Mesendoderm (in vitro differentiated cells): ENCODE results near the gene FAAP20.
A peak's percentile ranks its signal among the peaks of the same experiment; 100 is the strongest.

Source experiments
- DNase-seq: peaks from one replicate; pipeline ENCODE4 v3.0.0; 2013
- H2AK5ac ChIP-seq: 2 replicates; pipeline ENCODE4 v1.6.1; 2013; ENCODE audit warnings: low read length, inconsistent platforms
- H2BK120ac ChIP-seq: 2 replicates; pipeline ENCODE4 v1.6.1; 2013; ENCODE audit warnings: low read depth, mild to moderate bottlenecking, low read length, moderate library complexity, mixed read lengths
- H2BK15ac ChIP-seq: replicated peaks from 2 replicates; pipeline ENCODE4 v1.6.1; 2013; ENCODE audit warnings: low read depth, mild to moderate bottlenecking, moderate library complexity
- H2BK5ac ChIP-seq: 2 replicates; pipeline ENCODE4 v1.6.1; 2013; ENCODE audit warnings: low read length, inconsistent platforms
- H3K18ac ChIP-seq: 2 replicates; pipeline ENCODE4 v1.6.1; 2013; ENCODE audit warnings: mild to moderate bottlenecking, low read length, mixed read lengths
- H3K23ac ChIP-seq: one replicate; pipeline ENCODE4 v1.6.1; 2013; ENCODE audit warnings: low read length
- H3K27ac ChIP-seq: 2 replicates; pipeline ENCODE4 v1.5.1; 2013; ENCODE audit warnings: low read depth, mild to moderate bottlenecking, inconsistent platforms, low read length, moderate library complexity
- H3K27me3 ChIP-seq: 2 replicates; pipeline ENCODE4 v1.6.1; 2013; ENCODE audit warnings: low read length, control low read depth, mild to moderate bottlenecking, inconsistent platforms; ENCODE audit not compliant: insufficient read depth, poor library complexity
- H3K36me3 ChIP-seq: 2 replicates; pipeline ENCODE4 v1.6.1; 2013; ENCODE audit warnings: low read length, inconsistent platforms; ENCODE audit not compliant: control insufficient read depth, insufficient read depth
- H3K4ac ChIP-seq: one replicate; pipeline ENCODE4 v1.6.1; 2013; ENCODE audit warnings: low read depth, mild to moderate bottlenecking, low read length, moderate library complexity
- H3K4me1 ChIP-seq: 2 replicates; pipeline ENCODE4 v1.6.1; 2013; ENCODE audit warnings: low read depth, low read length, inconsistent platforms; ENCODE audit not compliant: control insufficient read depth
- H3K4me2 ChIP-seq: 2 replicates; pipeline ENCODE4 v1.6.1; 2013; ENCODE audit warnings: low read length
- H3K4me3 ChIP-seq: 2 replicates; pipeline ENCODE4 v1.5.1; 2013; ENCODE audit warnings: mild to moderate bottlenecking, low read length
- H3K56ac ChIP-seq: one replicate; pipeline ENCODE4 v1.6.1; 2013; ENCODE audit warnings: low read length
- H3K79me1 ChIP-seq: 2 replicates; pipeline ENCODE4 v1.6.1; 2013; ENCODE audit warnings: low read length, inconsistent platforms
- H3K79me2 ChIP-seq: 2 replicates; pipeline ENCODE4 v1.6.1; 2013; ENCODE audit warnings: mild to moderate bottlenecking, low read length; ENCODE audit not compliant: control insufficient read depth, insufficient read depth
- H3K9ac ChIP-seq: 2 replicates; pipeline ENCODE4 v1.6.1; 2013; ENCODE audit warnings: low read length, inconsistent platforms
- H4K5ac ChIP-seq: one replicate; pipeline ENCODE4 v1.6.1; 2013; ENCODE audit warnings: low read length
- H4K8ac ChIP-seq: one replicate; pipeline ENCODE4 v1.6.1; 2013; ENCODE audit warnings: low read depth, mild to moderate bottlenecking, control low read depth, low read length, moderate library complexity
- WGBS: extraction: QIAGEN DNeasy Blood & Tissue Kit; methylation state at CpG from one replicate; pipeline ENCODE4 v1.1.7; 2013; ENCODE audit warnings: low lambda C conversion rate, missing lambda C conversion rate; ENCODE audit not compliant: insufficient coverage; ENCODE audit errors: extremely low coverage; 5-methylcytosine and 5-hydroxymethylcytosine counted together

FAAP20 gene

DNA sequence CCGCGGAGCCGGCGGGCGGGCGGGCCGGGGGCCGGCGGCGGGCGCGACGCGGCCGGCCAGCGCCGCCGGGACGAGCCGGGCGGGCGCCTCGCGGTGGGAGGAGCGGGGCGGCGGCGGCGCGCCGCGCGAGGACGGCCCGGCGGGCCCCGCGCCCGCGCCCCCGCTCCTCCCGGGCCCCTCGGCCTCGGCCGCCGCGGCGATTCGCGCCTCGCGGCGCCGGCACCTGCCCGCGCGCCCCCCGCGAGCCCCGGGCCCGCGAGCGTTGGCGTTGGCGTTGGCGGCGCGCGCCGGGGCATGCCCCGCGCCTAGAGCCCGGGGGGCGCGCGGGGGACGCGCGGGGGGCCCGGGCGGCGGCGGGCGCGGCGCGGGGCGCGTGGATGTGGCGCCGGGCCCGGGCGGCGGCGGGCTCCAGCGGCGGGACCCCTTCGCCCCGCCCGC is 33.6 kb upstream of the FAAP20 start, which contains the start of gene SKI:
Gene SKI, plus strand, starts transcription at position 163 of the 438 bp plus-strand sequence. CDS start 448 bp downstream, outside the sequence.
- WGBS = no CpG with 5 or more reads among the region's 100 CpGs
- Histone ChIP-seq H3K79me2 (peaks cover 46% of the 10 kb centered on the region), H4K8ac (peak within 1 kb of the TSS; percentile 99)

DNA sequence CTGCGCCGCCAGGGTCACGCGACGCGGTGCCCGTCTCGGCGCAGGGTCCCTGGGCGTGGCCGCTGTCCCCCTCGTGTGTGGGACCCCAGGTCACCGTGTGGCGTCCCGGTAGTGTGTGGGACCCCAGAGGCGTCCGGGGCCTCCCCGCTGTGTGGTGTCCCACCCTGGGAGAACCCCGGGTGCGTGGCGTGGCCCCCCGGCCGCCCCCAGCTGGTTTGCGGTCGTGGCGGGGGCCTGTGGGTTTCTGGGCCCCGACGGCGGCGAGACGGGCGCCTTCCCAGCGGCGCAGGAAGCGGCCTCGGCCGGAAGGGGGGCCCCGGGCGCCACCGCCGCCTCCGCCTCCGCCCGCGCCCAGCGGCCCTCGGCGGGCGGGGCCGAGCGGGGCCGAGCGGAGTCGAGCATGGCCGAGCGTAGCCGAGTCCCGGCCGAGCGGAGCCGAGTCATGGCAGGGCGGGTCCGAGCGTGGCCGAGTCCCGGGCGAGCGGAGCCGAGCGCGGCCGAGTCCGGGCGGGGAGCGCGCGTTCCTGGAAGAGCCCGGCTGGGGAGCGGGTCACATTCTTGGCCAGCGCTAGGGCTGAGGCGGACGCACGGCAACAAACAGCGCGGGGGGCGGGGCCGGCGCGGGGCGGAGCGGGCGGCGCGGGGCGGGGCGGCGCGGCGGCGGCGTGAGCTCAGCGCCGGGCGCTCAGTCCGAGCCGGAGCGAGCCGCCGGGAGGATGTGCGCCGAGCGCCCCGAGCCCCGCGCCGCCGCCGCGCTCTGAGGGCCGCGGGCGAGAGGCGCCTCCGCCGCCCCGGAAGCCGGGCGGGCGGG is 33.0 kb upstream of the FAAP20 start:
- Histone ChIP-seq H3K27me3 (no peaks in the 10 kb centered on the region), H2BK5ac (peak overlapping the region; percentile 88), H3K4ac (peak overlapping the region; percentile 98), H2AK5ac (no peak overlapping the region), H3K79me1 (peaks cover 6% of the 10 kb centered on the region), H3K23ac (peak overlapping the region; percentile 97), H3K4me2 (peak overlapping the region; percentile 93), H3K4me3 (peak overlapping the region; percentile 56), H3K56ac (peak overlapping the region; percentile 98), H3K79me2 (peaks cover 40% of the 10 kb centered on the region), H4K8ac (peak overlapping the region; percentile 99), H3K9ac (peak overlapping the region; percentile 99), H3K4me1 (peaks cover 3% of the 10 kb centered on the region), H4K5ac (no peak overlapping the region), H3K27ac (peak overlapping the region; percentile 99), H2BK15ac (no peak overlapping the region), H3K18ac (peak overlapping the region; percentile 99), H2BK120ac (peak overlapping the region; percentile 54), H3K36me3 (no peaks in the 10 kb centered on the region)
- peak; percentile 98 for DNase-seq
- WGBS = no CpG with 5 or more reads among the region's 129 CpGs

More for the DNA sequence above, 33.6 kb upstream of the FAAP20 start, which contains the start of gene SKI:
- H2BK5ac ChIP-seq = peak within 1 kb of the TSS; percentile 88
- no peak for DNase-seq
- no peaks in the 10 kb centered on the region for H3K36me3 ChIP-seq
- H3K9ac ChIP-seq = peak within 1 kb of the TSS; percentile 99
- no peak within 1 kb of the TSS for H2BK15ac ChIP-seq
- H2AK5ac ChIP-seq = peak within 1 kb of the TSS; percentile 45
- peak within 1 kb of the TSS; percentile 99 for H3K27ac ChIP-seq
- H3K23ac ChIP-seq = peak within 1 kb of the TSS; percentile 100
- H3K4me2 ChIP-seq = peak within 1 kb of the TSS; percentile 96
- H4K5ac ChIP-seq = no peak within 1 kb of the TSS
- H3K4me3 ChIP-seq = peak within 1 kb of the TSS; percentile 93
- peaks cover 3% of the 10 kb centered on the region for H3K4me1 ChIP-seq
- H2BK120ac ChIP-seq = peak within 1 kb of the TSS; percentile 54
- peak within 1 kb of the TSS; percentile 98 for H3K4ac ChIP-seq
- H3K56ac ChIP-seq = peak within 1 kb of the TSS; percentile 98
- H3K27me3 ChIP-seq = no peaks in the 10 kb centered on the region
- H3K79me1 ChIP-seq = peaks cover 6% of the 10 kb centered on the region
- peak within 1 kb of the TSS; percentile 99 for H3K18ac ChIP-seq

DNA sequence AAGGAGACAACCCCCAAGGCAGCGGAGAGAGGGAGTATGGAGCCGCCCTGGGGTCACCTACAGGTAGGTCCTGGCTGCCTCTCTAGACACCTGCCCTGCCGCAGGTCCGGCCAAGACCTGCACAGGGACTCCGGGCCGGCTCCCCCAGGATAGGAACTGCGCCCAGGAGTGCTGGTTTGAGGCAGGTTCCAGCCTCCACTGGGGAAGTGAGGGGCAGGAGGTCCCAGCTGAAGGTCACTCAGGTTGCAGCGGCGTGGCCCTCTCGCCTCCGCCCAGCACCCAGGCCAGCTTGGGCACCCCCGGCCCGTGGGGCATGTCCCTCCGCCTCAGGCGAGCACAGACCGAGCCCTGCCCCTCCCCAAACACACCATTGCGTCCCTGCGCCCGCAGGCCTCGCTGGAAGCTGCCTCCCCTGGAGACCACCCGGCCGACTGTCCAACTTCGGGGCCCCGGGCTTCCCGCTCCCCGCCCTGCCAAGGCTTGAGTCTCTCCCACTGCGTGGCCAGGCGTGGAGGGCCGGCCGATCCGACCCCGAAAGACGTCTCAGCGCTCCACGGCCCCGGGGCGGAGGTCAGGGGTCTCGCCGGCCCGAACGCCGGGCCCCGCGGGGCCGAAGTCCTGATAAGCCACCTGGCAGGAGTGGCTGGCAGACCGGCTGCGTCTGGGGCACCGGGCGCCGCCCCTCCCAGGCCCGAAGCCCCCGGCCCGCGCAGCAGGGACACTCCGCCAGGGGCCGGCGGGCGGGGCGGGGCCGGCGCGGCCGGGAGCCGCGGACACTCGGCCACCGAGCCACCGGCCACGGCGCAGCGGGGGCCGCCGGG is 32.2 kb upstream of the FAAP20 start:
- H3K56ac ChIP-seq = peak overlapping the region; percentile 98
- peaks cover 2% of the 10 kb centered on the region for H3K4me1 ChIP-seq
- peak overlapping the region; percentile 99 for H3K27ac ChIP-seq
- H2BK120ac ChIP-seq = peak overlapping the region; percentile 54
- H3K4me3 ChIP-seq = peak overlapping the region; percentile 56
- H3K18ac ChIP-seq = peak overlapping the region; percentile 99
- no CpG with 5 or more reads among the region's 73 CpGs for WGBS
- H3K9ac ChIP-seq = peak overlapping the region; percentile 99
- peaks cover 32% of the 10 kb centered on the region for H3K79me2 ChIP-seq
- H2BK5ac ChIP-seq = peak overlapping the region; percentile 88
- peak overlapping the region; percentile 99 for H4K8ac ChIP-seq
- H2BK15ac ChIP-seq = no peak overlapping the region
- peaks cover 5% of the 10 kb centered on the region for H3K79me1 ChIP-seq
- H3K4me2 ChIP-seq = peak overlapping the region; percentile 93
- no peak overlapping the region for H2AK5ac ChIP-seq
- no peaks in the 10 kb centered on the region for H3K27me3 ChIP-seq
- H4K5ac ChIP-seq = no peak overlapping the region
- no peak for DNase-seq
- H3K23ac ChIP-seq = peak overlapping the region; percentile 97
- peak overlapping the region; percentile 98 for H3K4ac ChIP-seq
- H3K36me3 ChIP-seq = no peaks in the 10 kb centered on the region

DNA sequence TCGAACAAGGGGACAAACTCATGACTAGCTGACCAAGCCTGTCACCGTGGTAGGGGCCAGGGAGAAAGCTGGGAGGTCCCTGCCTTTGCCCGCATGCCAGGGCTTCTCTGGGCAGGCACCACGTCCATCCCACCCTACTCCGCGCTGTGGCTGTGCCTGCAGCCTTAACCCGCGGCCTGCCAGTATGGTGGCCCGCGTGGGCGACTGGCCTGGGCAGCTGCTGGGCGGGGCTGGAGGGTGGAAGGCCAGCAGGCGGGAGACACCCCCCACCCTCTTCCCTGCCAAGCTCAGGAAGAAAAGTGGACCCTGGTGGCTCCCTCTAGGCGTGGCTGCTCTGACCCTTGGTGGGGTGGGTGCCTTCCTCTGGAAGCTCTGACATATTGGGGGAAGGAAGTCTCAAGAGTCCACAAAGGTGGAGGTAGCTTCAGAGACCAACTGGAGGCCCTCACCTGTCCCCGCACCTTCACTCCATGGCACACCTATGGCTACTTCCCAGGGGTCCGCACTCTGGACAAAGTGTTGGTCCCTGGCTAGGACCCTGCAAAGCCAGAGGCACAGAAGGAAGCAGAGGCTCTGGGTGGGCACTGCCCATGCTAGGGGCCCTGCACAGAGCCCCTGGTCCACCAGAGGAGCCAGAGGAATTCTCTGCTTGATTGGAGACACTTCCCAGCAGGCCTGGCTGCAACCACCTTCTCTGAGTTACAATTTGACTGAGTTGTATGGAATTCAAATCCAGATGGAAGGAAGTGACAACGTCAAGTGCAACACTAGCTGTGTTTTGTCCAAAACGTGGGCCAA is 30.3 kb upstream of the FAAP20 start:
- no peak for DNase-seq
- H3K27me3 ChIP-seq = no peaks in the 10 kb centered on the region
- H3K23ac ChIP-seq = no peak overlapping the region
- no peak overlapping the region for H4K5ac ChIP-seq
- H3K36me3 ChIP-seq = no peaks in the 10 kb centered on the region
- H4K8ac ChIP-seq = no peak overlapping the region
- H3K18ac ChIP-seq = no peak overlapping the region
- WGBS = no CpG with 5 or more reads among the region's 18 CpGs
- no peak overlapping the region for H3K9ac ChIP-seq
- H2BK5ac ChIP-seq = no peak overlapping the region
- H3K4ac ChIP-seq = no peak overlapping the region
- no peak overlapping the region for H3K56ac ChIP-seq
- peaks cover 12% of the 10 kb centered on the region for H3K79me2 ChIP-seq
- H3K4me2 ChIP-seq = no peak overlapping the region
- no peak overlapping the region for H3K4me3 ChIP-seq
- H3K4me1 ChIP-seq = no peaks in the 10 kb centered on the region
- H2BK15ac ChIP-seq = no peak overlapping the region
- H3K79me1 ChIP-seq = peaks cover 2% of the 10 kb centered on the region
- no peak overlapping the region for H2AK5ac ChIP-seq
- H2BK120ac ChIP-seq = no peak overlapping the region
- no peak overlapping the region for H3K27ac ChIP-seq

DNA sequence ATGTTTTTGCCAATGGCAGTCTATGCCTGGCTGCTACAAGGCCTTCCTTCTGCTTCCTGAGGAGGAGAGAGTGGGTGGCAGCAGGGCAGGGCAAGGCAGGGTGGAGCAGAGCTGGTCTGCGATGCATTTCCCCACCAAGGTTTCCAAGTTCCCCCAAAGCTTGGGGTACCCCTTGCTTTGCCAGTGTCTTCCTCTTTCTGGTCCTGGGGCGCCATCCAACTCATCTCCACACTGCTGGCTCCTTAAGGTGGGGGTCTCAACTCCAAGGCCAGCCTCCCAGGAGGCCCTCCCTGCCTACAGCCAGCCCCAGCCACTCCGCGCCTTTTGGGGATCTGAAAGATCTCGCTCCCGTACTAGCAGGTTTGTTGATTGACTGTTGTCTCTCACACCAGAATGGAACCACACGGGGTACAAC is 29.6 kb upstream of the FAAP20 start:
- no peak overlapping the region for H3K23ac ChIP-seq
- no peak overlapping the region for H3K9ac ChIP-seq
- no peak overlapping the region for H2BK5ac ChIP-seq
- no peak overlapping the region for H3K27ac ChIP-seq
- no peak for DNase-seq
- H3K36me3 ChIP-seq = no peaks in the 10 kb centered on the region
- no peak overlapping the region for H4K5ac ChIP-seq
- H3K56ac ChIP-seq = no peak overlapping the region
- no peak overlapping the region for H3K4me2 ChIP-seq
- no peaks in the 10 kb centered on the region for H3K4me1 ChIP-seq
- no CpG with 5 or more reads among the region's 7 CpGs for WGBS
- no peaks in the 10 kb centered on the region for H3K27me3 ChIP-seq
- H3K4ac ChIP-seq = no peak overlapping the region
- H3K18ac ChIP-seq = no peak overlapping the region
- H2BK15ac ChIP-seq = no peak overlapping the region
- H4K8ac ChIP-seq = no peak overlapping the region
- H3K79me2 ChIP-seq = peaks cover 6% of the 10 kb centered on the region
- H2AK5ac ChIP-seq = no peak overlapping the region
- no peak overlapping the region for H2BK120ac ChIP-seq
- peaks cover 2% of the 10 kb centered on the region for H3K79me1 ChIP-seq
- no peak overlapping the region for H3K4me3 ChIP-seq
